Measurements from ENCODE around the gene MYL12A.

DNA sequence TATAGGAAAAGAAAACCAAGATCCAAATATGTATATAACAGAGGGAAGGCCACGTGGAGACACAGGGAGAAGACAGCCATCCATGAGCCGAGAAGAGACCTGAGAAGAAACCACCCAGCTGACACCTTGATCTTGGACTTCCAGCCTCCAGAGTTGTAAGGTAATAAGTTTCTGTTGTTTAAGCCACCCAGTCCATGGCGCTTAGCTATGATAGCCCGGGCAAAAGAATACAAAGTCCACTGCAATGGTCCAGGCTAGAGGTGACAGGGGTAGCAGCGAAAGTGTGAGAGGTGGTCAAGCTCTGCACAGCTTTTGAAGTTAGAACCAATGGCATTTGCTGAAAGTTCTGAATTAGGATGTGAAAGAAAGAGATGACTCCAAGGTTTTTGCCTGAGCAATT, 30.6 kb upstream of the MYL12A start:
- TF ChIP-seq ZNF34 (CRISPR knock-in tag; IDR thresholded peaks at IDR 0.05; ENCODE audit: borderline replicate concordance) (no peak), NFKBIZ (CRISPR knock-in tag; IDR thresholded peaks at IDR 0.05) (no peak), SAP130 (CRISPR knock-in tag; IDR thresholded peaks at IDR 0.05; ENCODE audit: low read depth) (no peak), SUZ12 (IDR thresholded peaks at IDR 0.05; ENCODE audit: low read depth, low read length) (no peak), TMF1 (CRISPR knock-in tag; IDR thresholded peaks at IDR 0.05; ENCODE audit: low read depth) (no peak), BHLHE40 (IDR thresholded peaks at IDR 0.05; ENCODE audit: low read length) (no peak), REST (IDR thresholded peaks at IDR 0.05; ENCODE audit: borderline replicate concordance in 1 of 2, low read depth in 1 of 2, low read length in 2 of 2) (no peak), CTCF (CRISPR knock-in tag; IDR thresholded peaks at IDR 0.05) (no peak), ZBTB33 (CRISPR knock-in tag; IDR thresholded peaks at IDR 0.05) (no peak), SMARCE1 (IDR thresholded peaks at IDR 0.05; ENCODE audit: borderline replicate concordance) (no peak), KMT2A (CRISPR knock-in tag; IDR thresholded peaks at IDR 0.05) (no peak), RELA (CRISPR knock-in tag; IDR thresholded peaks at IDR 0.05) (no peak)
